Neural progenitor cell (in vitro differentiated cells): ENCODE measurements around the gene FANCC.

Source experiments
- CTCF ChIP-seq: fragments of 200-600 bp; sonication (generic); IDR thresholded peaks from 2 replicates; pipeline ENCODE4 v1.5.1; 2017; ENCODE audit warnings: antibody characterized with exemption, mild to moderate bottlenecking
- EZH2 ChIP-seq: fragments of 200-600 bp; sonication (generic); IDR thresholded peaks from 2 replicates; pipeline ENCODE4 v1.6.1; 2017; ENCODE audit warnings: antibody characterized with exemption, mild to moderate bottlenecking, moderate library complexity
- EZH2phosphoT487 ChIP-seq: fragments of 200-600 bp; sonication (generic); IDR thresholded peaks from 2 replicates; pipeline ENCODE4 v1.6.1; 2017; ENCODE audit warnings: antibody characterized with exemption

DNA sequence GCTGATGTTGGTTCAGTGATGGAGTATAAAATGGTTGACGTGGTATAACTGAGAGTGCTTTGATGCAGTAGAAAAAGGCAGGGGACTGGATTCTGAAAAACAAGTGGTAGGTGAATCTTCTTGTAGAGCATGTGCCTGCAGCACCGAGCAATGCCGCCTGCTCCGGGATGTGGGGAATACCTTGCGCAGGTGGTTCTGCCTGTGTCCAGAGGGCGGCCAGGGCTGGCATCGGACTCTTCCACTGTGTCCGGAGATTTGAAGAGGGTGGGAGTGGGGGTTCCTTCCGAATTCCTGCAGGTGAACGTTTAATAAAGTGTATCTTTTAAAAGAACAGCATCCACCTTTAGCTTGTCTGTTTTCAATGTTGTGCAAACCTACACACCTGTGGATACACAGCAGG lies 238.0 kb downstream of the FANCC start:
- TF ChIP-seq CTCF (no peak), EZH2phosphoT487 (no peak), EZH2 (no peak)
